GM12865 (cell line): Measurements from ENCODE around the gene NOS1.

Experiments
- DNase-seq: peaks from one replicate; pipeline ENCODE4 v3.0.0; 2010; ENCODE audit warnings: low read depth
- H3K4me3 ChIP-seq: 2 replicates; pipeline ENCODE4 v1.5.1; 2011; ENCODE audit warnings: mild to moderate bottlenecking, low read depth, low read length, control low read depth
- TF ChIP-seq, protein P1 (sequence below): IDR thresholded peaks from 2 replicates; pipeline ENCODE4 v1.5.1; 2011; ENCODE audit warnings: low read length, control low read depth, low read depth, inconsistent platforms; ENCODE audit not compliant: insufficient read depth; ENCODE audit errors: missing control alignments

Gene NOS1

DNA sequence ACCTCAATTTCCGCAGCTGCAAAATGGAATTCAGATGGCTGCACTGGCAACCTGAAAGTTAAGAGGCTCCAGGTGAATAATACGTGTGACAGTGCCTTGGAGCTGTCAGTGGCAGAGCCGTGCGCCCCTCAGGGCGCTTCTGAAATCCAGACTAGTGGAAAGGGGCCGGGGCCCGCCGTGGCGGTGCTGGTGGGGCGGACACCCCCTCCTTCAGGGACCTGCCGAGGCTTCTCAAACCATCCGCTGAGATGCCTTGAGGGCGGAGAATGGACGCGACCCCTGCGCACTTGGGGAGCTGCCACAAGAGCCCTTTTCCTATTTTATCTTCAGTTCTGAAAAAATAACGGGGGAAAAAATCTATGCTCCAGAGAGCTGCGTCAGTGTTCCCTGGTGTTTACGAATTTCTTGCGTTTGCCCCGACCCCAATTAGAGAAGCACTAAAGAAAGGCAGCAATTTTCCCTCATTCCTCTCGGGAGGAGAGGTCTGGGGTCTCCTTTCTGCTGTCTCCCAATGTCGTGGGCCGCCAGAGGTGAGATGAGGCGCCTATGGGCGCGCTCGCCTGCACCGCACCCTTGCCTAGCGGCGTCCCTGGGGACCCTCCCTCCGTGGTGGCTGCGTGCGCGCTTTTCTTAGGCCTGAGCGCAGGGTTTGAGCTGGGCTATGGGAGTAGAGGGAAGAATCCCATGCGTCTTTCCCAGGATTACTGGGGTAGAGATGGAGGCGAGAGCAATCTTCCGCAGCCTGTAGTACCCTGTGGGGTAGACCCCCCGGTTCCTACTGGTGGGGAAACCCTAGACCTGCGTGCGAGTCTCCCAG, 2.2 kb downstream of the NOS1 start:
- H3K4me3 ChIP-seq: no peak overlapping the region
- TF ChIP-seq, protein P1, sequence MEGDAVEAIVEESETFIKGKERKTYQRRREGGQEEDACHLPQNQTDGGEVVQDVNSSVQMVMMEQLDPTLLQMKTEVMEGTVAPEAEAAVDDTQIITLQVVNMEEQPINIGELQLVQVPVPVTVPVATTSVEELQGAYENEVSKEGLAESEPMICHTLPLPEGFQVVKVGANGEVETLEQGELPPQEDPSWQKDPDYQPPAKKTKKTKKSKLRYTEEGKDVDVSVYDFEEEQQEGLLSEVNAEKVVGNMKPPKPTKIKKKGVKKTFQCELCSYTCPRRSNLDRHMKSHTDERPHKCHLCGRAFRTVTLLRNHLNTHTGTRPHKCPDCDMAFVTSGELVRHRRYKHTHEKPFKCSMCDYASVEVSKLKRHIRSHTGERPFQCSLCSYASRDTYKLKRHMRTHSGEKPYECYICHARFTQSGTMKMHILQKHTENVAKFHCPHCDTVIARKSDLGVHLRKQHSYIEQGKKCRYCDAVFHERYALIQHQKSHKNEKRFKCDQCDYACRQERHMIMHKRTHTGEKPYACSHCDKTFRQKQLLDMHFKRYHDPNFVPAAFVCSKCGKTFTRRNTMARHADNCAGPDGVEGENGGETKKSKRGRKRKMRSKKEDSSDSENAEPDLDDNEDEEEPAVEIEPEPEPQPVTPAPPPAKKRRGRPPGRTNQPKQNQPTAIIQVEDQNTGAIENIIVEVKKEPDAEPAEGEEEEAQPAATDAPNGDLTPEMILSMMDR: no peak
- no peak for DNase-seq

DNA sequence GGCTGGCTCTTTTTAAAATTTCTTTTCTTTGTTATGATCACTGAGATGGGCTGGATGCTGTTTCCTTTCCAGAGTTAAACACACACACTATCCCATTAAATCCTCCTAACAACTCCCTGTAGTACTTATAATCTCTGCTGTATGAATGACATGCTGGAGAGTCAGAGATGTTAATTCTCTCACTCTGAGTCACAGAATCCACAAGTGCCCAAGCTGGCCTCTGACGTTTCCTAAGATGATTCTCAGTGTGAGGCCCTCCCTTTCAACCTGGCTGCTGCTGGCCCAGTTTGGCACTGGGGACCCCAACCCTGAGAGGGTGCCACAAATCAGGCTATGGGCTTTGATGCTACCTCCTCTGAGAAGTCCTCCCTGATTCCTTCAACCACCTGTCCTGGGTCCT, 5.4 kb downstream of the NOS1 start:
- DNase-seq: no peak
- no peak overlapping the region for H3K4me3 ChIP-seq
- TF ChIP-seq, protein P1: no peak

DNA sequence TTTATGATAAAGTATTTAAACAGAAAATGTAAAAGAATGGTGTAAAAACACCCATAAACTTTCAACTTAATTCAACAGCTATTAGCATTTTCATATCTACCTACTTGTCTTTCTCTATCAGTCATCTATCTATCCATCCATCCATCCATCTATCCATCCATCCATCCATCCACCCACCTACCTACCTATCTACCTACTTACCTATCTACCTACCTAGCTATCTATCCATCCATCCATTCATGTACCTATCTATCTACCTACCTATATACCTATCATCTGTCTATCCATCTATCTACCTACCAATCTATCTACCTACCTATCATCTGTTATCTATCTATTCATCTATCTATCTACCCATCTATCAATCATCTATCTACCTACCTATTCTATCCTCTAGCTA, 8.5 kb downstream of the NOS1 start:
- H3K4me3 ChIP-seq: no peak overlapping the region
- TF ChIP-seq, protein P1: no peak
- no peak for DNase-seq

DNA sequence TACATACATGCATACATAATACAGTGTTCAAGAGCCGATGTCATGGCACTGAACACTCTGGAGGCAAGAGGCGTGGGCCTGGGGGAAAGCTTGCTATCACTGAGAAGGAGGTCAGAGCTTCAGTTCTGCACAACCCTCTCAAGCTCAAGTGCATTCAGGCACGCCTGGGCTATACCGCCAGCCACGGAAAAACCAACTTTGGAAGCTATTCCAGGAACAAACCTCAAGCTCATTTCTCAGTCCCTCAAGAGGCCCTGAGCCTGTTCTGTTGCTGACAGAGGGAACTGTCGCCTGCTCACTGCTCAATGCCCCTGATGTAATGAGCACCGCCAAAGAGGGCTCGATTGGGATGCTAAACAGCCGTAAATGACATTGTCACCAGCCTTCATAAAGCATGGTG, 9.2 kb downstream of the NOS1 start:
- DNase-seq: no peak
- H3K4me3 ChIP-seq: no peak overlapping the region
- TF ChIP-seq, protein P1: no peak

DNA sequence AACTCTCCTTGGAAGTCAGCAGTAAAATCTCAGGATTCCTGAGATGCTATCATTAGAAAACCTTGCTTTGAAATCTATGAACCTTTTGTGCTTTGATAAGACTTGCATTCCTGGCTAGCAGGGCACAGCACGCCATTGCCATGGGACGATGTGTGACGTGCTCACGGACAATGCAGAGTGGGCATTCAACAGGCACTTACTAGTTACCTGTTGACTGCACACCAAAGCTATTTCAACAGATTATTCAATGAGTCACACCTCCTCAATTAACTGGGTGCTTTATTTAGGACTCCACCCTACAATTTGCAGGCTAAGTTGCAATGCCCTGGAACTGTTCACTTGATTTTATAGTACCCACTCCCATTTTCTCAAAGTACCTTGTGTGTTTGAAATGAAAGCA, 11.3 kb downstream of the NOS1 start:
- DNase-seq: no peak
- H3K4me3 ChIP-seq: no peak overlapping the region
- TF ChIP-seq, protein P1: no peak

DNA sequence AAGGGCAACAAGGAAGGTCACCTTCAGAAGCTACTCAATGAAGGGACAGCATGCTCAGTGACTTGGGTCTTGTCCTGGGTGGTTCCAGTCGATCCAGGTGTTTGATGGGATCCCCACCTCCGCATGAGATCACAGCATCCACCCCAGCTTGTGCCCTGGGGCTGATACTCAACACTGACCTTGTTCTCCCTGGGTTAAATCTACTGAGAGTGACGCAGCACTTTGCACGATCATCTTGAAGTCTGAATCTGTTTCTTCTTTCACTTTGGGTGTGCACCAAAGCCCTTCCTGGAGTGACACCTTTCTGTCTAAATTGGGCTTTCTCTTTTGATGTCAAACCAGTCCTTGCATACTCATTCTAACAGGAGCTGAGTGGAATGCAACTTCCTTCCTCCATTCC, 13.8 kb downstream of the NOS1 start:
- DNase-seq: peak; percentile 3
- TF ChIP-seq, protein P1: no peak
- H3K4me3 ChIP-seq: no peak overlapping the region

DNA sequence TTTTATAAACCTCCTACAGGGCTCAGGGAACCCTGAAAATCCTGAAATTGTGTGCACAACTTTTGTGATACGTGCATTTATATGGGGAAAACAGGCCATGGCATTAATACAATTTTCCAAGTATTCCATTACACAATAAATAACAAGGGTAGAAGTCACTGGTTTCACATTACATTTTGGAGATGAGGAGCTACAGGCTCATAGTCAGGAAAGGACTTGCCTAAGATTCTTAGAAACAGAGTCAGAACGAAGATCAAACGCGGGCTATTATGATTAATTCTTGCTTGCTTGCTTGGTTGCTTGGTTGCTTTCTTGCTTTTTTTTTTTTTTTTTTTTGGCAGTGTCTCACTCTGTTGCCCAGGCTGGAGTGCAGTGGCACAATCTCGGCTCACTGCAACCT, 16.7 kb downstream of the NOS1 start:
- TF ChIP-seq, protein P1: no peak
- H3K4me3 ChIP-seq: no peak overlapping the region
- DNase-seq: no peak
